B cell (primary cell): ENCODE data around the gene TCTN3. TPM values are rescaled to one million over a fixed set of nuclear protein-coding genes. Genes with fewer than 3 reads are reported as not detected.

ENCODE experiments used
- ATAC-seq: fragments of 200-7000 bp; cut with Tn5 transposase; one replicate; pipeline ENCODE4 v1.10.0; 2021; ENCODE audit warnings: low read depth, mild to moderate bottlenecking, moderate number of reproducible peaks, moderate library complexity
- CTCF ChIA-PET: fragments of 350-600 bp; sonication (Branson Sonifier 250); formaldehyde crosslinking; loops from one replicate; lab custom pipeline; 2021; ENCODE audit warnings: antibody characterized with exemption, inconsistent platforms; lab: Charles Lee
- POLR2A ChIA-PET: fragments of 350-600 bp; sonication (Branson Sonifier 250); formaldehyde crosslinking; loops from one replicate; lab custom pipeline; 2021; ENCODE audit warnings: antibody characterized with exemption; lab: Charles Lee
- DNase-seq: peaks from one replicate; pipeline ENCODE4 v3.0.0; 2013
- H2AFZ ChIP-seq: 2 replicates; pipeline ENCODE4 v1.6.1; 2012; ENCODE audit warnings: mild to moderate bottlenecking, low read depth, low read length; ENCODE audit not compliant: insufficient read depth, poor library complexity, severe bottlenecking
- H3K27ac ChIP-seq, 2 donors: 1 replicate in 1 of 2; 2 replicates in 1 of 2; pipeline ENCODE4 v1.5.1; 2012 to 2013; ENCODE audit warnings: low read length in 2 of 2, mild to moderate bottlenecking in 2 of 2, moderate library complexity in 1 of 2
- H3K27me3 ChIP-seq, 4 experiments: fragments of 200-600 bp in 1 of 4; sonication (generic) in 1 of 4; replicated peaks in 1 of 4; 1 replicate in 2 of 4; 2 replicates in 2 of 4; pipeline versions ENCODE4 v1.6.1 to v1.7.0; 2013 to 2016; ENCODE audit warnings: low read length in 3 of 4, mild to moderate bottlenecking in 2 of 4, mixed read lengths in 1 of 4, moderate library complexity in 1 of 4; ENCODE audit not compliant: insufficient read depth in 4 of 4, control insufficient read depth in 3 of 4; ENCODE audit errors: control extremely low read depth in 1 of 4
- H3K36me3 ChIP-seq, 2 experiments: replicated peaks in 1 of 2; 1 replicate in 1 of 2; 2 replicates in 1 of 2; pipeline versions ENCODE4 v1.6.1 to v1.7.1; 2013; ENCODE audit warnings: low read length in 1 of 2; ENCODE audit not compliant: insufficient read depth in 2 of 2, control insufficient read depth in 1 of 2; ENCODE audit errors: control extremely low read depth in 1 of 2, extremely low read depth in 1 of 2
- H3K4me1 ChIP-seq, 2 donors: fragments of 200-600 bp in 1 of 2; sonication (generic) in 1 of 2; 1 replicate in 1 of 2; 2 replicates in 1 of 2; pipeline versions ENCODE4 v1.5.1 to v1.6.1; 2013 to 2017; ENCODE audit warnings: low read length in 2 of 2; ENCODE audit not compliant: control insufficient read depth in 2 of 2, insufficient read depth in 2 of 2
- H3K4me2 ChIP-seq: replicated peaks from 2 replicates; pipeline ENCODE3; 2012; ENCODE audit warnings: mild to moderate bottlenecking, low read depth, low read length; ENCODE audit not compliant: poor library complexity, severe bottlenecking
- H3K4me3 ChIP-seq, 5 experiments: fragments of 200-600 bp in 1 of 5; sonication (generic) in 1 of 5; 1 replicate in 3 of 5; 2 replicates in 2 of 5; pipeline versions ENCODE4 v1.5.1 to v1.7.0; 2011 to 2016; ENCODE audit warnings: low read length in 4 of 5, mild to moderate bottlenecking in 4 of 5, low read depth in 2 of 5, control low read depth in 1 of 5, moderate library complexity in 1 of 5; ENCODE audit not compliant: insufficient read depth in 1 of 5; ENCODE audit errors: control extremely low read depth in 1 of 5, extremely low read depth in 1 of 5
- H3K79me2 ChIP-seq: fragments of 200-600 bp; sonication (generic); one replicate; pipeline ENCODE4 v1.6.0; 2016; ENCODE audit warnings: low read length; ENCODE audit not compliant: control insufficient read depth, insufficient read depth
- H3K9ac ChIP-seq: fragments of 200-600 bp; sonication (generic); 2 replicates; pipeline ENCODE4 v1.6.1; 2017; ENCODE audit warnings: mild to moderate bottlenecking, low read length, moderate library complexity
- H3K9me3 ChIP-seq, 3 donors: one replicate each; pipeline versions ENCODE4 v1.6.1 to v1.7.1; 2013; ENCODE audit warnings: low read length in 2 of 3; ENCODE audit not compliant: control insufficient read depth in 2 of 3, insufficient read depth in 1 of 3; ENCODE audit errors: control extremely low read depth in 1 of 3
- H4K20me1 ChIP-seq: 2 replicates; pipeline ENCODE4 v1.6.0; 2012; ENCODE audit warnings: mild to moderate bottlenecking, low read length; ENCODE audit not compliant: insufficient read depth, control insufficient read depth, poor library complexity, severe bottlenecking
- H3K27ac Mint-ChIP-seq: one replicate; pipeline ENCODE4 v1.8.0; 2021; ENCODE audit warnings: mixed read lengths
- H3K27me3 Mint-ChIP-seq: one replicate; pipeline ENCODE4 v1.8.0; 2021; ENCODE audit warnings: mixed read lengths
- H3K4me1 Mint-ChIP-seq: one replicate; pipeline ENCODE4 v1.8.0; 2021; ENCODE audit warnings: mixed read lengths
- H3K4me3 Mint-ChIP-seq: one replicate; pipeline ENCODE4 v1.8.0; 2021; ENCODE audit warnings: mixed read lengths
- H3K9me3 Mint-ChIP-seq: one replicate; pipeline ENCODE4 v1.8.0; 2022; ENCODE audit warnings: mixed read lengths; ENCODE audit not compliant: insufficient read depth
- EZH2 ChIP-seq: IDR thresholded peaks from 2 replicates; pipeline ENCODE4 v1.6.1; 2012; ENCODE audit warnings: borderline replicate concordance, low read depth, mild to moderate bottlenecking, moderate library complexity, low read length; ENCODE audit not compliant: insufficient read depth, poor library complexity, severe bottlenecking
- WGBS: methylation state at CpG from one replicate; pipeline ENCODE4 v1.1.5; 2013; ENCODE audit warnings: missing lambda C conversion rate; ENCODE audit not compliant: insufficient coverage; 5-methylcytosine and 5-hydroxymethylcytosine counted together
- intact Hi-C: fragments of 100-400 bp; cut with micrococcal nuclease; formaldehyde crosslinking; loops from one replicate; pipeline ENCODE4 v1.10.0; 2022
- polyA plus RNA-seq: library from polyadenylated mRNA; depleted of rRNA; stranded (reverse); fragments of >200 nt; gene quantifications from 2 replicates; pipeline ENCODE4 v1.2.3, GENCODE V29; 2012
- total RNA-seq, 2 donors: library from RNA; stranded (reverse); fragments of 120-200 nt in 1 of 2; gene quantifications; 1 replicate in 1 of 2; 2 replicates in 1 of 2; pipeline versions ENCODE4 v1.2.3 to v1.2.4, GENCODE V29; 2013 to 2022
- TF ChIP-seq, protein P1 (sequence below): fragments of 200-600 bp; IDR thresholded peaks from one replicate; pipeline ENCODE4 v1.8.0; 2022; ENCODE audit warnings: antibody characterized with exemption, mild to moderate bottlenecking

Gene TCTN3
- total and polyA plus RNA-seq, 2 donors (not counting 1 experiment from before 2014, with no cell fraction given), result 16.9 to 34.1 TPM

DNA sequence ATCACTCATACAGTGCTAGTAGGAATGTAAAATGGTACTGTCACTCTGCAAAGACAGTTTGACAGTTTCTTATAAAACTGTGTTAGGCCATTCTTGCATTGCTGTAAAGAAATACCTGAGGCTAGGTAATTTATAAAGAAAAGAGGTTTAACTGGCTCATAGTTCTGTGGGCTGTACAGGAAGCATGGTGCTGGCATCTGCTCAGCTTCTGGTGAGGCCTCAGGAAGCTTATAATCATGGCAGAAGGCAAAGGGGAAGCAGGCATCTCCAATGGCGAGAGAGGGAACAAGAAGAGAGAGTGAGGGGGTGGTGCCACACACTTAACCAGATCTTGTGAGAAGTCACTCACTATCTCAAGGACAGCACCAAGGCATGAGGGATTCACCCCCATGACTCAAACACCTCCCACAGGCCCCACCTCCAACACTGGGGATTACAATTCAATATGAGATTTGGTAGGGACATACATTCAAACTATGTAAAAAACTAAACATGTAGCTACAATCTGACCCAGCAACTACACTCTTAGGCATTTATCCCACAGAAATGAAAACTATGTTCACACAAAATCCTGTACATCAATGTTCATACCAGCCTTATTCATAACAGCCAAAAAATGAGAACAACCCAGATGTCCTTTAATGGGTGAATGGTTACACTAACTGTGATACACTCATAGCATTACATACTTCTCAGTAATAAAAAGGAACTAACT, 42.2 kb downstream of the TCTN3 start:
- intact Hi-C loops, result loop anchor here (10.0 kb wide), 1 partner anchor 933 kb away; the partner anchor contains the start of gene TM9SF3
- Histone ChIP-seq H3K36me3 (peaks cover 0 to 32% of the 10 kb centered on the region in 2 experiments), H2AFZ (no peak overlapping the region), H3K27me3 (no peaks in the 10 kb centered on the region), H3K4me2 (no peak overlapping the region), H3K9me3 (peaks cover 0 to 4% (median 0%) of the 10 kb centered on the region in 3 donors), H3K9ac (no peak overlapping the region), H3K27ac (peak overlapping the region in 1 of 2 donors; percentile 25), H3K4me3 (no peak overlapping the region), H3K4me1 (peaks cover 7 to 8% of the 10 kb centered on the region in 2 donors), H3K79me2 (peaks cover 32% of the 10 kb centered on the region), H4K20me1 (peaks cover 5% of the 10 kb centered on the region)
- no peak for ATAC-seq
- no CpG with 5 or more reads among the region's 1 CpG for WGBS
- no peak for TF ChIP-seq EZH2
- TF ChIP-seq, protein P1, sequence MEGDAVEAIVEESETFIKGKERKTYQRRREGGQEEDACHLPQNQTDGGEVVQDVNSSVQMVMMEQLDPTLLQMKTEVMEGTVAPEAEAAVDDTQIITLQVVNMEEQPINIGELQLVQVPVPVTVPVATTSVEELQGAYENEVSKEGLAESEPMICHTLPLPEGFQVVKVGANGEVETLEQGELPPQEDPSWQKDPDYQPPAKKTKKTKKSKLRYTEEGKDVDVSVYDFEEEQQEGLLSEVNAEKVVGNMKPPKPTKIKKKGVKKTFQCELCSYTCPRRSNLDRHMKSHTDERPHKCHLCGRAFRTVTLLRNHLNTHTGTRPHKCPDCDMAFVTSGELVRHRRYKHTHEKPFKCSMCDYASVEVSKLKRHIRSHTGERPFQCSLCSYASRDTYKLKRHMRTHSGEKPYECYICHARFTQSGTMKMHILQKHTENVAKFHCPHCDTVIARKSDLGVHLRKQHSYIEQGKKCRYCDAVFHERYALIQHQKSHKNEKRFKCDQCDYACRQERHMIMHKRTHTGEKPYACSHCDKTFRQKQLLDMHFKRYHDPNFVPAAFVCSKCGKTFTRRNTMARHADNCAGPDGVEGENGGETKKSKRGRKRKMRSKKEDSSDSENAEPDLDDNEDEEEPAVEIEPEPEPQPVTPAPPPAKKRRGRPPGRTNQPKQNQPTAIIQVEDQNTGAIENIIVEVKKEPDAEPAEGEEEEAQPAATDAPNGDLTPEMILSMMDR, result no peak
- ChIA-PET POLR2A (no interaction called here), CTCF (interaction anchor here (1.1 kb wide), 1 partner anchor 38 kb away, joined by 3 read pairs; no protein-coding TSS in a partner anchor)
- H3K27me3 Mint-ChIP-seq, result no peaks in the 10 kb centered on the region
- H3K4me3 Mint-ChIP-seq, result no peak overlapping the region
- H3K27ac Mint-ChIP-seq, result no peak overlapping the region
- H3K9me3 Mint-ChIP-seq, result no peaks in the 10 kb centered on the region
- no peak for DNase-seq
- H3K4me1 Mint-ChIP-seq, result peaks cover 23% of the 10 kb centered on the region

DNA sequence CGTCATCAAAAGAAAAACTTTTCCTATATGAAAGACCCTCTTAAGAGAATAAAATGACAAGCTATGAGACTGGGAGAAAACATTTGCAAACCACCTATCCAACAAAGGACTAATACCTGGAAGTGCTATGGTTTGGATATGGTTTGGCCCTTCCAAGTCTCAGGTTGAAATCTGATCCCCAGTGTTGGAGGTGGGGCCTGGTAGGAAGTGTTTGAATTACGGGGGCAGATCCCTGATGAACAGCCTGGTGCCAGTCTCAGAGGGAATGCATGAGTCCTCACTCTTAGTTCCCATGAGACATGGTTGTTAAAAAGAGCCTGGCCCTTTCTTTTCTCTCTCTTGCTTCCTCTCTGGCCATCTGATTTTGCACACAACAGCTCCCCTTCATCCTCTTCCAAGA, 43.5 kb downstream of the TCTN3 start:
- Mint-ChIP-seq H3K4me1 (peaks cover 15% of the 10 kb centered on the region), H3K4me3 (no peak overlapping the region), H3K9me3 (no peaks in the 10 kb centered on the region), H3K27ac (no peak overlapping the region), H3K27me3 (no peaks in the 10 kb centered on the region)
- H3K9ac ChIP-seq, result no peak overlapping the region
- H4K20me1 ChIP-seq, result peaks cover 5% of the 10 kb centered on the region
- intact Hi-C loops, result loop anchor here (10.0 kb wide), 1 partner anchor 935 kb away; the partner anchor contains the start of gene TM9SF3
- no peaks in the 10 kb centered on the region for H3K27me3 ChIP-seq
- no peak overlapping the region for H3K27ac ChIP-seq
- no peak for ATAC-seq
- H3K4me2 ChIP-seq, result no peak overlapping the region
- 80% methylated on average over 1 of the region's 2 CpGs for WGBS
- peaks cover 0 to 4% (median 0%) of the 10 kb centered on the region in 3 donors for H3K9me3 ChIP-seq
- TF ChIP-seq, protein P1, result no peak
- TF ChIP-seq EZH2, result no peak
- H2AFZ ChIP-seq, result no peak overlapping the region
- ChIA-PET POLR2A (no interaction called here), CTCF (interaction anchor here (0.7 to 1.5 kb wide), 3 partner anchors 11 to 215 kb away, joined by 3 to 4 read pairs (median 4); no protein-coding TSS in a partner anchor)
- peaks cover 20% of the 10 kb centered on the region for H3K79me2 ChIP-seq
- DNase-seq, result no peak
- H3K4me3 ChIP-seq, result no peak overlapping the region
- H3K4me1 ChIP-seq, result peaks cover 0 to under 1% of the 10 kb centered on the region in 2 donors
- peaks cover 0 to 42% of the 10 kb centered on the region in 2 experiments for H3K36me3 ChIP-seq
